Skeletal muscle tissue (tissue), 4 donors: ENCODE data around the gene HRNR. TPM values are rescaled to one million over a fixed set of nuclear protein-coding genes. Genes with fewer than 3 reads are reported as not detected.
"Not testable (repeated sequence)": the region's sequence is repeated elsewhere in the genome, so short reads cannot be mapped to it uniquely, and the experiment has no call there.

ENCODE experiments used
- H3K27ac ChIP-seq: one replicate; pipeline ENCODE4 v1.7.0; 2013; ENCODE audit warnings: mild to moderate bottlenecking, low read depth, low read length, inconsistent platforms
- H3K27me3 ChIP-seq, 3 donors: one replicate each; pipeline ENCODE4 v1.7.0; 2013; ENCODE audit warnings: low read length in 3 of 3; ENCODE audit not compliant: control insufficient read depth in 3 of 3, insufficient read depth in 3 of 3
- H3K36me3 ChIP-seq, 3 donors: one replicate each; pipeline ENCODE4 v1.7.0; 2013; ENCODE audit warnings: low read length in 3 of 3; ENCODE audit not compliant: control insufficient read depth in 3 of 3, insufficient read depth in 3 of 3
- H3K4me1 ChIP-seq, 3 donors: one replicate each; pipeline ENCODE4 v1.7.0; 2013; ENCODE audit warnings: low read length in 3 of 3, mild to moderate bottlenecking in 3 of 3; ENCODE audit not compliant: control insufficient read depth in 3 of 3, insufficient read depth in 3 of 3
- H3K4me3 ChIP-seq, 3 donors: one replicate each; pipeline ENCODE4 v1.7.0; 2013; ENCODE audit warnings: low read length in 3 of 3
- H3K9ac ChIP-seq, 3 donors: one replicate each; pipeline ENCODE4 v1.7.0; 2013; ENCODE audit warnings: low read length in 3 of 3, mild to moderate bottlenecking in 3 of 3, moderate library complexity in 2 of 3, low read depth in 1 of 3
- H3K9me3 ChIP-seq, 3 donors: one replicate each; pipeline ENCODE4 v1.7.0; 2013; ENCODE audit warnings: low read length in 3 of 3; ENCODE audit not compliant: control insufficient read depth in 3 of 3
- total RNA-seq: library from RNA; depleted of rRNA; stranded (reverse); fragments of >200 nt; gene quantifications from one replicate; pipeline ENCODE4 v1.2.3, GENCODE V29; 2014
- donor health status: Osteomylitis.

The HRNR gene
- total RNA-seq, 1 donor from 2014 or later: not detected

GRCh38 chr1:152220166-152221163 is 3.5 kb downstream of the HRNR start:
- no peaks in the 10 kb centered on the region for H3K4me1 ChIP-seq
- H3K36me3 ChIP-seq: no peaks in the 10 kb centered on the region
- no peak overlapping the region for H3K27ac ChIP-seq
- H3K9ac ChIP-seq: no peak overlapping the region
- peaks cover 0 to 3% (median 2%) of the 10 kb centered on the region in 3 donors for H3K9me3 ChIP-seq
- H3K27me3 ChIP-seq: no peaks in the 10 kb centered on the region
- H3K4me3 ChIP-seq: no peak overlapping the region

GRCh38 chr1:152219438-152219837 is 4.6 kb downstream of the HRNR start:
- not testable (repeated sequence) for H3K36me3 ChIP-seq, H3K27ac ChIP-seq, H3K9me3 ChIP-seq, H3K4me3 ChIP-seq, H3K4me1 ChIP-seq, H3K27me3 ChIP-seq, H3K9ac ChIP-seq

GRCh38 chr1:152218762-152219436 is 5.1 kb downstream of the HRNR start:
- Histone ChIP-seq H3K4me3 (no peak overlapping the region), H3K36me3 (no peaks in the 10 kb centered on the region), H3K27ac (no peak overlapping the region), H3K9ac (no peak overlapping the region), H3K27me3 (no peaks in the 10 kb centered on the region), H3K9me3 (peaks cover 0 to 4% (median 2%) of the 10 kb centered on the region in 3 donors), H3K4me1 (no peaks in the 10 kb centered on the region)

GRCh38 chr1:152215604-152216003 is 8.4 kb downstream of the HRNR start:
- H3K36me3 ChIP-seq: not testable (repeated sequence)

GRCh38 chr1:152214911-152215310 is 9.1 kb downstream of the HRNR start:
- not testable (repeated sequence) for H3K27me3 ChIP-seq, H3K4me3 ChIP-seq, H3K27ac ChIP-seq, H3K4me1 ChIP-seq, H3K9me3 ChIP-seq, H3K9ac ChIP-seq, H3K36me3 ChIP-seq

More at GRCh38 chr1:152215604-152216003, 8.4 kb downstream of the HRNR start:
- H3K9ac ChIP-seq, H3K4me3 ChIP-seq, H3K27ac ChIP-seq, H3K4me1 ChIP-seq, H3K27me3 ChIP-seq, H3K9me3 ChIP-seq: not testable (repeated sequence)

- Histone ChIP-seq H3K27ac (no peak overlapping the region), H3K4me3 (no peak overlapping the region), H3K9me3 (no peaks in the 10 kb centered on the region), H3K27me3 (no peaks in the 10 kb centered on the region), H3K4me1 (no peaks in the 10 kb centered on the region), H3K36me3 (no peaks in the 10 kb centered on the region), H3K9ac (no peak overlapping the region)
These were observed 25.0 kb downstream of the HRNR start for GRCh38 chr1:152198982-152199381.

GRCh38 chr1:152197361-152197941 is 26.5 kb downstream of the HRNR start:
- H3K4me1 ChIP-seq: no peaks in the 10 kb centered on the region
- H3K4me3 ChIP-seq: no peak overlapping the region
- H3K27me3 ChIP-seq: no peaks in the 10 kb centered on the region
- no peak overlapping the region for H3K9ac ChIP-seq
- H3K27ac ChIP-seq: no peak overlapping the region
- H3K9me3 ChIP-seq: no peaks in the 10 kb centered on the region
- no peaks in the 10 kb centered on the region for H3K36me3 ChIP-seq

- Histone ChIP-seq H3K4me3 (no peak overlapping the region), H3K4me1 (no peaks in the 10 kb centered on the region), H3K27ac (no peak overlapping the region), H3K36me3 (no peaks in the 10 kb centered on the region), H3K27me3 (peaks cover 0 to 6% (median 3%) of the 10 kb centered on the region in 3 donors), H3K9me3 (no peaks in the 10 kb centered on the region), H3K9ac (no peak overlapping the region)
These were observed 32.3 kb downstream of the HRNR start for GRCh38 chr1:152191711-152192110.

GRCh38 chr1:152191260-152191659 is 32.7 kb downstream of the HRNR start:
- H3K27me3 ChIP-seq: peaks cover 0 to 6% (median 3%) of the 10 kb centered on the region in 3 donors
- H3K9ac ChIP-seq: no peak overlapping the region
- H3K27ac ChIP-seq: no peak overlapping the region
- H3K9me3 ChIP-seq: no peaks in the 10 kb centered on the region
- no peaks in the 10 kb centered on the region for H3K4me1 ChIP-seq
- H3K36me3 ChIP-seq: no peaks in the 10 kb centered on the region
- H3K4me3 ChIP-seq: no peak overlapping the region

- H3K27ac ChIP-seq: no peak overlapping the region
- H3K9me3 ChIP-seq: no peaks in the 10 kb centered on the region
- no peaks in the 10 kb centered on the region for H3K36me3 ChIP-seq
- no peak overlapping the region for H3K4me3 ChIP-seq
- no peaks in the 10 kb centered on the region for H3K4me1 ChIP-seq
- peaks cover 0 to 6% (median 3%) of the 10 kb centered on the region in 3 donors for H3K27me3 ChIP-seq
- no peak overlapping the region for H3K9ac ChIP-seq
These were observed 33.4 kb downstream of the HRNR start for GRCh38 chr1:152190589-152190988.
